ENCODE results near the gene SF3A2. TPM values are rescaled to one million over a fixed set of nuclear protein-coding genes. Genes with fewer than 3 reads are reported as not detected.
A peak's percentile ranks its signal among the peaks of the same experiment; 100 is the strongest.

SF3A2 gene
- polyA plus RNA-seq, 1 donor from 2014 or later, result 14.4 TPM

- no peaks in the 10 kb centered on the region for H3K27me3 ChIP-seq (ENCODE audit: insufficient read depth, low read depth, low read length)
- TF ChIP-seq TAF1 (IDR thresholded peaks at IDR 0.05; ENCODE audit: low read depth), result no peak
- TF ChIP-seq EZH2 (IDR thresholded peaks at IDR 0.05; ENCODE audit: borderline replicate concordance, insufficient read depth, low read length, poor library complexity, severe bottlenecking), result no peak
- TF ChIP-seq RAD21 (conservative IDR thresholded peaks at IDR 0.05), result no peak
- no peak for TF ChIP-seq EP300 (conservative IDR thresholded peaks at IDR 0.05; ENCODE audit: poor library complexity, severe bottlenecking)
- TF ChIP-seq, protein P1, sequence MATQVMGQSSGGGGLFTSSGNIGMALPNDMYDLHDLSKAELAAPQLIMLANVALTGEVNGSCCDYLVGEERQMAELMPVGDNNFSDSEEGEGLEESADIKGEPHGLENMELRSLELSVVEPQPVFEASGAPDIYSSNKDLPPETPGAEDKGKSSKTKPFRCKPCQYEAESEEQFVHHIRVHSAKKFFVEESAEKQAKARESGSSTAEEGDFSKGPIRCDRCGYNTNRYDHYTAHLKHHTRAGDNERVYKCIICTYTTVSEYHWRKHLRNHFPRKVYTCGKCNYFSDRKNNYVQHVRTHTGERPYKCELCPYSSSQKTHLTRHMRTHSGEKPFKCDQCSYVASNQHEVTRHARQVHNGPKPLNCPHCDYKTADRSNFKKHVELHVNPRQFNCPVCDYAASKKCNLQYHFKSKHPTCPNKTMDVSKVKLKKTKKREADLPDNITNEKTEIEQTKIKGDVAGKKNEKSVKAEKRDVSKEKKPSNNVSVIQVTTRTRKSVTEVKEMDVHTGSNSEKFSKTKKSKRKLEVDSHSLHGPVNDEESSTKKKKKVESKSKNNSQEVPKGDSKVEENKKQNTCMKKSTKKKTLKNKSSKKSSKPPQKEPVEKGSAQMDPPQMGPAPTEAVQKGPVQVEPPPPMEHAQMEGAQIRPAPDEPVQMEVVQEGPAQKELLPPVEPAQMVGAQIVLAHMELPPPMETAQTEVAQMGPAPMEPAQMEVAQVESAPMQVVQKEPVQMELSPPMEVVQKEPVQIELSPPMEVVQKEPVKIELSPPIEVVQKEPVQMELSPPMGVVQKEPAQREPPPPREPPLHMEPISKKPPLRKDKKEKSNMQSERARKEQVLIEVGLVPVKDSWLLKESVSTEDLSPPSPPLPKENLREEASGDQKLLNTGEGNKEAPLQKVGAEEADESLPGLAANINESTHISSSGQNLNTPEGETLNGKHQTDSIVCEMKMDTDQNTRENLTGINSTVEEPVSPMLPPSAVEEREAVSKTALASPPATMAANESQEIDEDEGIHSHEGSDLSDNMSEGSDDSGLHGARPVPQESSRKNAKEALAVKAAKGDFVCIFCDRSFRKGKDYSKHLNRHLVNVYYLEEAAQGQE (IDR thresholded peaks at IDR 0.05; ENCODE audit: borderline replicate concordance), result no peak
- TF ChIP-seq, protein P2, sequence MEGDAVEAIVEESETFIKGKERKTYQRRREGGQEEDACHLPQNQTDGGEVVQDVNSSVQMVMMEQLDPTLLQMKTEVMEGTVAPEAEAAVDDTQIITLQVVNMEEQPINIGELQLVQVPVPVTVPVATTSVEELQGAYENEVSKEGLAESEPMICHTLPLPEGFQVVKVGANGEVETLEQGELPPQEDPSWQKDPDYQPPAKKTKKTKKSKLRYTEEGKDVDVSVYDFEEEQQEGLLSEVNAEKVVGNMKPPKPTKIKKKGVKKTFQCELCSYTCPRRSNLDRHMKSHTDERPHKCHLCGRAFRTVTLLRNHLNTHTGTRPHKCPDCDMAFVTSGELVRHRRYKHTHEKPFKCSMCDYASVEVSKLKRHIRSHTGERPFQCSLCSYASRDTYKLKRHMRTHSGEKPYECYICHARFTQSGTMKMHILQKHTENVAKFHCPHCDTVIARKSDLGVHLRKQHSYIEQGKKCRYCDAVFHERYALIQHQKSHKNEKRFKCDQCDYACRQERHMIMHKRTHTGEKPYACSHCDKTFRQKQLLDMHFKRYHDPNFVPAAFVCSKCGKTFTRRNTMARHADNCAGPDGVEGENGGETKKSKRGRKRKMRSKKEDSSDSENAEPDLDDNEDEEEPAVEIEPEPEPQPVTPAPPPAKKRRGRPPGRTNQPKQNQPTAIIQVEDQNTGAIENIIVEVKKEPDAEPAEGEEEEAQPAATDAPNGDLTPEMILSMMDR (IDR thresholded peaks at IDR 0.05; ENCODE audit: poor library complexity, severe bottlenecking), result no peak
- TF ChIP-seq SMC3 (conservative IDR thresholded peaks at IDR 0.05; ENCODE audit: poor library complexity), result no peak
- no peak for TF ChIP-seq POLR2AphosphoS5 (IDR thresholded peaks at IDR 0.05)
- TF ChIP-seq MXI1 (conservative IDR thresholded peaks at IDR 0.05; ENCODE audit: poor library complexity, severe bottlenecking), result no peak
- no peaks in the 10 kb centered on the region for H3K9me2 ChIP-seq (ENCODE audit: insufficient read depth, low read length)
- peak overlapping the region; percentile 94 for H3K4me3 ChIP-seq (ENCODE audit: low read length)
- H3K79me2 ChIP-seq (replicated peaks; ENCODE audit: insufficient read depth, low read length), result peaks cover 62% of the 10 kb centered on the region
- H4K20me1 ChIP-seq (ENCODE audit: insufficient read depth), result no peaks in the 10 kb centered on the region
- H3K4me2 ChIP-seq (ENCODE audit: low read length), result no peak overlapping the region
- peak overlapping the region; percentile 92 for H3K9ac ChIP-seq (ENCODE audit: low read length)
- no peak overlapping the region for H2AFZ ChIP-seq (ENCODE audit: low read depth, low read length)
- no peaks in the 10 kb centered on the region for H3F3A ChIP-seq (ENCODE audit: insufficient read depth, low read length, poor library complexity, severe bottlenecking)
- H3K27ac ChIP-seq (ENCODE audit: low read length), result peak overlapping the region; percentile 93
- no peaks in the 10 kb centered on the region for H3K9me3 ChIP-seq (ENCODE audit: low read length)
- H3K36me3 ChIP-seq (ENCODE audit: insufficient read depth, low read length), result no peaks in the 10 kb centered on the region
These were observed 635 bp upstream of the SF3A2 start for GRCh38 chr19:2236064-2236313.

DNA sequence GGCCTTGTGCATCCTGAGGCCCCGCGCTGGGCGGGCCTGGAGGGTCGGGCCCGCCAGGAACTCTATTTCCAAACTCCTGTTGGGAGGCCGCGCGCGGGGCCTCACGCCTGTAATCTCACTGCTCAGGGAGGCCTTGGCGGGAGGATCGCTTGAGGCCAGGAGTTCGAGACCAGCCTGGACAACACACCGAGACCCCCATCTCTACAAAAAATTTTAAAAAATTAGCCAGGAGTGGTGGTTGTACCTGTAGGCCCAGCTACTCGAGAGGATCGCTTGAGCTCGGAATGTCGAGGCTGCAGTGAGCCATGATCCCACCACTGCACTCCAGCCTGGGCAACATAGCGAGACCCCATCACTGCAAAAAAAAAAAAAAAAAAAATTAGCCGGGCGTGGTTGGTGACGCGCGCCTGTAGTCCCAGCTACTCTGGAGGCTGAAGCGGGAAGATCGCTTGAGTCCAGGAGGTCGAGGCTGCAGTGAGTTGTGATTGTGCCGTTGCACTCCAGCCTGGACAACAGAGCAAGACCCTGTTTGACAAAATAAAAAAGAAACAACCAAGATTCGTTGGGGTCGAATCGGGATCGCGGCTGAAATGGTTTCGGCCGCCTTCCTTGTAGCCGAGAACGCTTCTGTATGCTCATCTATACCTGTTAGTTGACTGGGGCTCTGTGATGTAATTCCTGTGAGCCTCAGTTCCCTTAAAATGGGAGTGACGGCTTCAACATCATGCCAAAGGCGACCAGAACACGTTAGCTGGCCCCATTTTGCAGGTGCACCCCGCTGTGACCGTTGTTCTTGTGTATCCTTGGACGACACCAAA lies 636 bp downstream of the SF3A2 start:
- no peaks in the 10 kb centered on the region for H3K27me3 ChIP-seq (ENCODE audit: insufficient read depth, low read depth, low read length)
- no peaks in the 10 kb centered on the region for H3K36me3 ChIP-seq (ENCODE audit: insufficient read depth, low read length)
- H3K27ac ChIP-seq (ENCODE audit: low read length), result peak overlapping the region; percentile 93
- peak overlapping the region; percentile 94 for H3K4me3 ChIP-seq (ENCODE audit: low read length)
- H3K9me3 ChIP-seq (ENCODE audit: low read length), result no peaks in the 10 kb centered on the region
- H3K9ac ChIP-seq (ENCODE audit: low read length), result peak overlapping the region; percentile 92
- H2AFZ ChIP-seq (ENCODE audit: low read depth, low read length), result peak overlapping the region; percentile 21
- peaks cover 75% of the 10 kb centered on the region for H3K79me2 ChIP-seq (replicated peaks; ENCODE audit: insufficient read depth, low read length)
- H3F3A ChIP-seq (ENCODE audit: insufficient read depth, low read length, poor library complexity, severe bottlenecking), result no peaks in the 10 kb centered on the region
- H3K9me2 ChIP-seq (ENCODE audit: insufficient read depth, low read length), result no peaks in the 10 kb centered on the region
- no peak for TF ChIP-seq EP300 (conservative IDR thresholded peaks at IDR 0.05; ENCODE audit: poor library complexity, severe bottlenecking)
- peak; percentile 26 for TF ChIP-seq TAF1 (IDR thresholded peaks at IDR 0.05; ENCODE audit: low read depth)
- TF ChIP-seq, protein P1 (IDR thresholded peaks at IDR 0.05; ENCODE audit: borderline replicate concordance), result no peak
- H4K20me1 ChIP-seq (ENCODE audit: insufficient read depth), result no peaks in the 10 kb centered on the region
- H3K4me2 ChIP-seq (ENCODE audit: low read length), result peak overlapping the region; percentile 80

All from neural cell (in vitro differentiated cells).